Adrenal gland (tissue), 5 donors: Measurements from ENCODE around the gene PHOX2B.

Experiments
- POLR2A ChIP-seq, 2 donors: fragments of 450-650 bp; IDR thresholded peaks; one replicate each; pipeline ENCODE4 v1.6.1; 2017; ENCODE audit warnings: antibody characterized with exemption in 2 of 2, mild to moderate bottlenecking in 2 of 2, moderate library complexity in 1 of 2
- TF ChIP-seq, protein P1 (sequence below), 6 experiments: fragments of 450-650 bp in 4 of 6; fragments of 200-600 bp in 2 of 6; sonication (generic) in 1 of 6; IDR thresholded peaks; 1 replicate in 5 of 6; 2 replicates in 1 of 6; pipeline versions ENCODE4 v1.5.1 to v1.8.0; 2016 to 2021; ENCODE audit warnings: antibody characterized with exemption in 6 of 6, mild to moderate bottlenecking in 2 of 6, moderate library complexity in 1 of 6
- donor health status: DM: no; HTN: no; CAD: no.

GRCh38 chr4:41722181-41722580 is 26.3 kb downstream of the PHOX2B start:
- TF ChIP-seq POLR2A (IDR thresholded peaks at IDR 0.05) = no peak
- TF ChIP-seq, protein P1, sequence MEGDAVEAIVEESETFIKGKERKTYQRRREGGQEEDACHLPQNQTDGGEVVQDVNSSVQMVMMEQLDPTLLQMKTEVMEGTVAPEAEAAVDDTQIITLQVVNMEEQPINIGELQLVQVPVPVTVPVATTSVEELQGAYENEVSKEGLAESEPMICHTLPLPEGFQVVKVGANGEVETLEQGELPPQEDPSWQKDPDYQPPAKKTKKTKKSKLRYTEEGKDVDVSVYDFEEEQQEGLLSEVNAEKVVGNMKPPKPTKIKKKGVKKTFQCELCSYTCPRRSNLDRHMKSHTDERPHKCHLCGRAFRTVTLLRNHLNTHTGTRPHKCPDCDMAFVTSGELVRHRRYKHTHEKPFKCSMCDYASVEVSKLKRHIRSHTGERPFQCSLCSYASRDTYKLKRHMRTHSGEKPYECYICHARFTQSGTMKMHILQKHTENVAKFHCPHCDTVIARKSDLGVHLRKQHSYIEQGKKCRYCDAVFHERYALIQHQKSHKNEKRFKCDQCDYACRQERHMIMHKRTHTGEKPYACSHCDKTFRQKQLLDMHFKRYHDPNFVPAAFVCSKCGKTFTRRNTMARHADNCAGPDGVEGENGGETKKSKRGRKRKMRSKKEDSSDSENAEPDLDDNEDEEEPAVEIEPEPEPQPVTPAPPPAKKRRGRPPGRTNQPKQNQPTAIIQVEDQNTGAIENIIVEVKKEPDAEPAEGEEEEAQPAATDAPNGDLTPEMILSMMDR (IDR thresholded peaks at IDR 0.05) = no peak
